ENCODE measurements around the gene HOXA5. TPM values are rescaled to one million over a fixed set of nuclear protein-coding genes. Genes with fewer than 3 reads are reported as not detected.

The HOXA5 gene
- total RNA-seq, 1 donor from 2014 or later: not detected

GRCh38 chr7:27123477-27124053 lies 19.9 kb downstream of the HOXA5 start:
- Mint-ChIP-seq H3K4me3 (ENCODE audit: unreplicated experiment) (no peak overlapping the region), H3K4me1 (ENCODE audit: low read depth) (peaks cover 9% of the 10 kb centered on the region), H3K36me3 (ENCODE audit: low read depth) (peaks cover 8% of the 10 kb centered on the region), H3K9me3 (ENCODE audit: low read depth) (no peaks in the 10 kb centered on the region), H3K27ac (ENCODE audit: unreplicated experiment) (no peak overlapping the region), H3K27me3 (ENCODE audit: low read depth) (peaks cover 97% of the 10 kb centered on the region)
- no peak for DNase-seq (ENCODE audit: low spot score)
- TF ChIP-seq CTCF (IDR thresholded peaks at IDR 0.05): no peak

DNA sequence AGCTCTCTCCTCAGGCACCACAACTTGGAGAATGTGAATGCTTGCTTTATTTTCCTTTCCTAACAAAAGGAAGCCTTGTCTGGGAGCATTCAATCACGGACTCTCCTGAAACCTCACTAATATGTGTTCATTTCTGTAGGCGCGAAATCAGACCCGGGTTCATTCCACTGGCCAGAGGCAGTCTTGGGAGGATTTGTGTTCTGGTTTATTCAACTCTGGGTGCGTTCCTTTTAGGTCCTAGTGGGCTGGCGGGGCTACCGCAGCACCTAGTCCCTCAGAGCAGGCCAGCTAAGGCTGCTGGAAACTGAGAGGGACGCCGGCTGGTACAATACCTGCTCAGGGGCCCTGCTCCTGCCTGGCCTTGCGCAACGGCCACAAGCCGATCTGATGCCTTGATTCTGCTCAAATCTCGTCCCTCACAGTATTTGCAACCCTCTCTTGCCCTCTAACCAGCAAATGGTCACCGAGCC lies 20.4 kb downstream of the HOXA5 start:
- Mint-ChIP-seq H3K4me3 (ENCODE audit: unreplicated experiment) (peak overlapping the region; percentile 61), H3K27ac (ENCODE audit: unreplicated experiment) (peak overlapping the region; percentile 42), H3K27me3 (ENCODE audit: low read depth) (peaks cover 97% of the 10 kb centered on the region)

DNA sequence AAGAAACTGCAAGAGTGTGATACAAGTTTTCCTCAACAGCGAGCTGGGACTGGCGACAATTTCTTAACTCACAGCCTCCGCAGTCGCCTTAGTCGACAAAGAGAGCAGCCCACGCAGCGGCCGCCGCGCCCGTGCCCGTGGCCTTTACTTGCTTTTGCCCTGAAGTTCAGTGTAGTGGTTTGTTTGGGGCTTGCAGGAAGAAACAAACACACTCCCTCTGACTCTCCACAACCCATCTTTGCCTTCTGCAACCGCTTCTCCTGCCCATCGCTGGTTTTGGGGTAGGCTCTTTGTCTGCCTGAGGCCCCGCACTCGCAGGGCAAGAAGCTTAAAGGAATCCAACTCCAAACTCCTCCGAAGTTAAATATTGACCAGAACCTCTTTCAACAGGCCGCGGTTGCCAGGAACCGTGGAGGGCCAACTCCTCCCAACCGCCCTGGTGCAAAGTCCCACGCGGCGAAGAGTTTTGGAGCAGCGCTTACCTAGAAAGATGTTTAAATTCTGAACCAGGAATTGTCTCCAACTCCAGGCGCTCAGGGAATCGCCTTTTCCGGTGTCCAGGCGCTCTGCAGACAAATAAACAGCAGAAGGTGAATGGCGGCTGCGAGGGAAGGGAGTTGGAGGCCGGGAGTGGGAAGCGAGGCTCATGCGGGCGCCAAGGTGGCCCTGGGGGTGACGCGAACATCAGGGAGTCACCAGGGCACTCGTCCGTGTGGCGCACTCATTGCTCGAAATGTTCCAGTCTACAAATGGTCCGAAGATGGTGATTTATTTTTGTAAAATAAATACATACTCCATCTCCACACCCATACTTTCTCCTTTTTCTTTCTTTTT lies 21.2 kb downstream of the HOXA5 start:
- Mint-ChIP-seq H3K4me1 (ENCODE audit: low read depth) (peaks cover 9% of the 10 kb centered on the region), H3K27ac (ENCODE audit: unreplicated experiment) (peak overlapping the region; percentile 42), H3K36me3 (ENCODE audit: low read depth) (peaks cover 7% of the 10 kb centered on the region), H3K4me3 (ENCODE audit: unreplicated experiment) (peak overlapping the region; percentile 61), H3K27me3 (ENCODE audit: low read depth) (peaks cover 97% of the 10 kb centered on the region), H3K9me3 (ENCODE audit: low read depth) (no peaks in the 10 kb centered on the region)
- TF ChIP-seq CTCF (IDR thresholded peaks at IDR 0.05): no peak
- no peak for DNase-seq (ENCODE audit: low spot score)

More for the DNA sequence above, 20.4 kb downstream of the HOXA5 start:
- Mint-ChIP-seq H3K4me1 (ENCODE audit: low read depth) (peaks cover 9% of the 10 kb centered on the region), H3K36me3 (ENCODE audit: low read depth) (peaks cover 7% of the 10 kb centered on the region), H3K9me3 (ENCODE audit: low read depth) (no peaks in the 10 kb centered on the region)
- no peak for TF ChIP-seq CTCF (IDR thresholded peaks at IDR 0.05)
- no peak for DNase-seq (ENCODE audit: low spot score)

DNA sequence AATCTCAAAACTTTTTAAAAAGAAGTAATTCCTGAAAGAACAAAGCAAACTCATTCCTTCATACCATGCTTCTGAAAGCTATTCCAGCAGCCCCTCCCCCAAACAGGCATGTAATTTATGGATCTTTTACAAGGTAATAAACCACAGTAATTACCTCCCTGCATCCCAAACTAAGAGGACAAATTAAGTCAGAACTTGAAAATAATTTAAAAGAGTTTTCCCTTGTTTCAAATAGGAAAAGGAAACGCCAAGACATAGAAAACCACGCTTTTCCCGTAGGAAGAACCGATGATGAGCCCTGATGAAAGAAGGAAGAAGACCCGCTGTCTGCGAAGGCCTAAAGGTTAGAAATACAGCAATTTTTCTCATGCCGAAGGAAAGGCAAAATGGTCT lies 21.8 kb downstream of the HOXA5 start:
- H3K27me3 Mint-ChIP-seq (ENCODE audit: low read depth): peaks cover 97% of the 10 kb centered on the region
- H3K4me3 Mint-ChIP-seq (ENCODE audit: unreplicated experiment): peak overlapping the region; percentile 61
- no peak for TF ChIP-seq CTCF (IDR thresholded peaks at IDR 0.05)
- H3K9me3 Mint-ChIP-seq (ENCODE audit: low read depth): no peaks in the 10 kb centered on the region
- no peak for DNase-seq (ENCODE audit: low spot score)
- peaks cover 7% of the 10 kb centered on the region for H3K36me3 Mint-ChIP-seq (ENCODE audit: low read depth)
- peaks cover 9% of the 10 kb centered on the region for H3K4me1 Mint-ChIP-seq (ENCODE audit: low read depth)
- no peak overlapping the region for H3K27ac Mint-ChIP-seq (ENCODE audit: unreplicated experiment)

DNA sequence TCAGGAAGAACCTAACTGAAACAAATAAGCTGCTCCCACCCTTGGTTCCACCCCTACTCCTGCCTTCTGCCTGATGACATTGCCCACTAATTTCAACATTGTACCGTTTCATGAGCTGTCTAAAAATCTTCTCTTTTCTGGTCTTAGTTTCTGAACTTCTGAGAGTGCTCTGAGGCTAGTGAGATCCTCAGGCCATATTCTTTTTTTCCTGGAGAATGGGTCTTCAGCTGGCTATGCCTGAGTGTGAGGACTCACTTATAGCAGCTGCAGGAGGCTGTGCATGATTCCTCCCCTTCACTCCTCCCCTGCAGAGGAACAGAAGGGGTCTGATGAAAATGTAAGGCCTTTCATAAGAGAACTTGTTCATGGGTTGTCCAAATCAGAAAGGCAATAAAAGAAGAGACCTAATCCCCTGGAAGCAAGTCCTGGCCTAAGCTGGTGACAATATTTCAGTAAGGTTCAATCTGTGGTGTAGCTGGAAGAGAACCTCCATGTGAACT lies 24.0 kb downstream of the HOXA5 start:
- Mint-ChIP-seq H3K4me1 (ENCODE audit: low read depth) (peaks cover 7% of the 10 kb centered on the region), H3K27ac (ENCODE audit: unreplicated experiment) (no peak overlapping the region), H3K9me3 (ENCODE audit: low read depth) (no peaks in the 10 kb centered on the region), H3K4me3 (ENCODE audit: unreplicated experiment) (no peak overlapping the region), H3K27me3 (ENCODE audit: low read depth) (peaks cover 95% of the 10 kb centered on the region), H3K36me3 (ENCODE audit: low read depth) (peaks cover 5% of the 10 kb centered on the region)
- TF ChIP-seq CTCF (IDR thresholded peaks at IDR 0.05): no peak
- no peak for DNase-seq (ENCODE audit: low spot score)
